Astrocyte (in vitro differentiated cells and primary cell): ENCODE data around the gene ZBTB1. TPM values are rescaled to one million over a fixed set of nuclear protein-coding genes. Genes with fewer than 3 reads are reported as not detected.
A peak's percentile ranks its signal among the peaks of the same experiment; 100 is the strongest.

Source experiments
- DNase-seq: peaks from one replicate; pipeline ENCODE4 v3.0.0-alpha.2; 2010; ENCODE audit warnings: low read depth
- FAIRE-seq: peaks from 2 replicates; lab custom pipeline; 2011; peaks lifted over from hg19 to GRCh38; lab: Jason Lieb, UNC
- H2AFZ ChIP-seq: 2 replicates; pipeline ENCODE4 v1.6.0; 2012; ENCODE audit warnings: low read depth, low read length, inconsistent platforms
- H3K27ac ChIP-seq: 2 replicates; pipeline ENCODE4 v1.5.1; 2011; ENCODE audit warnings: low read depth, low read length, inconsistent platforms
- H3K27me3 ChIP-seq: 2 replicates; pipeline ENCODE4 v1.6.0; 2011; ENCODE audit warnings: low read length, inconsistent platforms; ENCODE audit not compliant: insufficient read depth
- H3K36me3 ChIP-seq: 2 replicates; pipeline ENCODE4 v1.5.1; 2011; ENCODE audit warnings: low read length, inconsistent platforms; ENCODE audit not compliant: insufficient read depth
- H3K4me1 ChIP-seq: 2 replicates; pipeline ENCODE4 v1.5.1; 2011; ENCODE audit warnings: low read length, inconsistent platforms; ENCODE audit not compliant: insufficient read depth
- H3K4me2 ChIP-seq: 2 replicates; pipeline ENCODE4 v1.6.0; 2012; ENCODE audit warnings: low read length, inconsistent platforms
- H3K4me3 ChIP-seq: 2 replicates; pipeline ENCODE4 v1.5.1; 2011; ENCODE audit warnings: low read depth, mild to moderate bottlenecking, low read length, inconsistent platforms; ENCODE audit not compliant: insufficient read depth
- H3K79me2 ChIP-seq: 2 replicates; pipeline ENCODE4 v1.6.0; 2012; ENCODE audit warnings: mild to moderate bottlenecking, low read length, inconsistent platforms; ENCODE audit not compliant: insufficient read depth
- H3K9ac ChIP-seq: 2 replicates; pipeline ENCODE4 v1.6.0; 2012; ENCODE audit warnings: mild to moderate bottlenecking, low read length, inconsistent platforms
- H3K9me3 ChIP-seq: 2 replicates; pipeline ENCODE4 v1.5.1; 2012; ENCODE audit warnings: low read depth, mild to moderate bottlenecking, low read length, inconsistent platforms; ENCODE audit not compliant: insufficient read depth
- H4K20me1 ChIP-seq: 2 replicates; pipeline ENCODE4 v1.6.0; 2012; ENCODE audit warnings: low read length, inconsistent platforms; ENCODE audit not compliant: insufficient read depth
- H3K27ac Mint-ChIP-seq: one replicate; pipeline ENCODE4 v1.8.0; 2021; ENCODE audit warnings: mild to moderate bottlenecking, mixed read lengths; ENCODE audit not compliant: unreplicated experiment
- H3K27me3 Mint-ChIP-seq: one replicate; pipeline ENCODE4 v1.8.0; 2021; ENCODE audit warnings: low read depth, mixed read lengths; ENCODE audit not compliant: unreplicated experiment
- H3K36me3 Mint-ChIP-seq: one replicate; pipeline ENCODE4 v1.8.0; 2021; ENCODE audit warnings: low read depth, mixed read lengths; ENCODE audit not compliant: unreplicated experiment
- H3K4me1 Mint-ChIP-seq: one replicate; pipeline ENCODE4 v1.8.0; 2021; ENCODE audit warnings: low read depth, mixed read lengths; ENCODE audit not compliant: unreplicated experiment
- H3K4me3 Mint-ChIP-seq: one replicate; pipeline ENCODE4 v1.8.0; 2021; ENCODE audit warnings: mild to moderate bottlenecking, moderate library complexity, mixed read lengths; ENCODE audit not compliant: unreplicated experiment
- H3K9me3 Mint-ChIP-seq: one replicate; pipeline ENCODE4 v1.8.0; 2021; ENCODE audit warnings: mild to moderate bottlenecking, mixed read lengths; ENCODE audit not compliant: unreplicated experiment
- CTCF ChIP-seq: IDR thresholded peaks from 2 replicates; pipeline ENCODE4 v1.5.1; 2011; ENCODE audit warnings: low read depth, mild to moderate bottlenecking, inconsistent platforms, low read length, moderate library complexity; ENCODE audit not compliant: insufficient read depth
- EZH2 ChIP-seq: IDR thresholded peaks from 2 replicates; pipeline ENCODE4 v1.6.1; 2012; ENCODE audit warnings: mild to moderate bottlenecking, low read length, inconsistent platforms; ENCODE audit not compliant: insufficient read depth
- total RNA-seq: library from RNA; stranded (reverse); gene quantifications from 2 replicates; pipeline ENCODE4 v1.2.1, GENCODE V29; 2021

Gene ZBTB1
- total RNA-seq, 1 donor from 2014 or later, result 43.0 TPM

- peak within 1 kb of the TSS; percentile 20 for H3K9ac ChIP-seq
- peak within 1 kb of the TSS; percentile 77 for H2AFZ ChIP-seq
- H3K9me3 ChIP-seq, result no peaks in the 10 kb centered on the region
- no peaks in the 10 kb centered on the region for H3K79me2 ChIP-seq
- no peaks in the 10 kb centered on the region for H3K36me3 ChIP-seq
- DNase-seq, result no peak
- Mint-ChIP-seq H3K9me3 (no peaks in the 10 kb centered on the region), H3K4me3 (peak within 1 kb of the TSS; percentile 72), H3K4me1 (peaks cover 10% of the 10 kb centered on the region), H3K36me3 (no peaks in the 10 kb centered on the region), H3K27ac (peak within 1 kb of the TSS; percentile 51), H3K27me3 (peaks cover 15% of the 10 kb centered on the region)
- FAIRE-seq, result no peak
- no peak within 1 kb of the TSS for H3K27ac ChIP-seq
- peak; percentile 25 for TF ChIP-seq EZH2
- TF ChIP-seq CTCF, result no peak
- H3K27me3 ChIP-seq, result peaks cover 20% of the 10 kb centered on the region
- H4K20me1 ChIP-seq, result no peaks in the 10 kb centered on the region
- peak within 1 kb of the TSS; percentile 46 for H3K4me3 ChIP-seq
- H3K4me1 ChIP-seq, result peaks cover 10% of the 10 kb centered on the region
- peak within 1 kb of the TSS; percentile 82 for H3K4me2 ChIP-seq
These were observed 45.4 kb downstream of the ZBTB1 start, which contains the start of gene PPP1R36 for GRCh38 chr14:64549791-64550620. Gene PPP1R36, plus strand, starts transcription at chr14:64549961. Its CDS starts 37 bp downstream, at chr14:64549998.

- peaks cover 10% of the 10 kb centered on the region for H3K4me1 ChIP-seq
- H3K4me3 Mint-ChIP-seq, result peak overlapping the region; percentile 72
- TF ChIP-seq EZH2 (no peak), CTCF (no peak)
- H3K36me3 Mint-ChIP-seq, result no peaks in the 10 kb centered on the region
- DNase-seq, result no peak
- H3K79me2 ChIP-seq, result no peaks in the 10 kb centered on the region
- peaks cover 20% of the 10 kb centered on the region for H3K27me3 ChIP-seq
- no peak overlapping the region for H3K27ac ChIP-seq
- H3K4me3 ChIP-seq, result no peak overlapping the region
- peaks cover 15% of the 10 kb centered on the region for H3K27me3 Mint-ChIP-seq
- H4K20me1 ChIP-seq, result no peaks in the 10 kb centered on the region
- peaks cover 10% of the 10 kb centered on the region for H3K4me1 Mint-ChIP-seq
- H3K9me3 Mint-ChIP-seq, result no peaks in the 10 kb centered on the region
- no peak overlapping the region for H3K27ac Mint-ChIP-seq
- H3K9ac ChIP-seq, result no peak overlapping the region
- H3K9me3 ChIP-seq, result no peaks in the 10 kb centered on the region
- no peak overlapping the region for H2AFZ ChIP-seq
- peak overlapping the region; percentile 82 for H3K4me2 ChIP-seq
- FAIRE-seq, result no peak
- no peaks in the 10 kb centered on the region for H3K36me3 ChIP-seq
These were observed 46.2 kb downstream of the ZBTB1 start for GRCh38 chr14:64550621-64551333.
